ENCODE data around the gene C1QTNF9B.

GRCh38 chr13:23945612-23946011 lies 48.3 kb upstream of the C1QTNF9B start:
- TF ChIP-seq POLR2AphosphoS5 (IDR thresholded peaks at IDR 0.05; ENCODE audit: low read depth, low read length) (no peak), BCL11A (IDR thresholded peaks at IDR 0.05; ENCODE audit: low read depth in 2 of 2, low read length in 2 of 2) (no peak), POLR2A (IDR thresholded peaks at IDR 0.05; ENCODE audit: control extremely low read depth in 1 of 2, low read depth in 2 of 2, low read length in 2 of 2) (no peak), CTCF (IDR thresholded peaks at IDR 0.05; ENCODE audit: control extremely low read depth in 1 of 3, insufficient read depth in 1 of 3, low read depth in 1 of 3, low read length in 3 of 3) (no peak), CHD2 (IDR thresholded peaks at IDR 0.05; ENCODE audit: low read length) (no peak), YY1 (IDR thresholded peaks at IDR 0.05; ENCODE audit: low read depth, low read length) (no peak), SP1 (IDR thresholded peaks at IDR 0.05; ENCODE audit: low read depth, low read length) (no peak), CBX8 (IDR thresholded peaks at IDR 0.05; ENCODE audit: borderline replicate concordance, low read depth, low read length) (no peak)
- TF ChIP-seq, protein P1, sequence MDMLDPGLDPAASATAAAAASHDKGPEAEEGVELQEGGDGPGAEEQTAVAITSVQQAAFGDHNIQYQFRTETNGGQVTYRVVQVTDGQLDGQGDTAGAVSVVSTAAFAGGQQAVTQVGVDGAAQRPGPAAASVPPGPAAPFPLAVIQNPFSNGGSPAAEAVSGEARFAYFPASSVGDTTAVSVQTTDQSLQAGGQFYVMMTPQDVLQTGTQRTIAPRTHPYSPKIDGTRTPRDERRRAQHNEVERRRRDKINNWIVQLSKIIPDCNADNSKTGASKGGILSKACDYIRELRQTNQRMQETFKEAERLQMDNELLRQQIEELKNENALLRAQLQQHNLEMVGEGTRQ (IDR thresholded peaks at IDR 0.05; ENCODE audit: low read length): no peak
